GM18951 (cell line): Measurements from ENCODE around the gene PI4K2B.
"Not testable (repeated sequence)": the region's sequence is repeated elsewhere in the genome, so short reads cannot be mapped to it uniquely, and the experiment has no call there.

ENCODE experiments used
- POLR2A ChIP-seq: IDR thresholded peaks from 4 replicates; pipeline ENCODE4 v1.6.1; 2011; ENCODE audit warnings: mild to moderate bottlenecking; ENCODE audit not compliant: insufficient read length, insufficient read depth; ENCODE audit errors: extremely low read depth
- in situ Hi-C: fragments of 300-500 bp; cut with MboI; formaldehyde crosslinking; loops from one replicate; pipeline ENCODE4 v1.12.0; 2022; ENCODE audit warnings: low sequenced_read_pairs, mixed read lengths, inconsistent platforms; ENCODE audit not compliant: unreplicated experiment

The PI4K2B gene

DNA sequence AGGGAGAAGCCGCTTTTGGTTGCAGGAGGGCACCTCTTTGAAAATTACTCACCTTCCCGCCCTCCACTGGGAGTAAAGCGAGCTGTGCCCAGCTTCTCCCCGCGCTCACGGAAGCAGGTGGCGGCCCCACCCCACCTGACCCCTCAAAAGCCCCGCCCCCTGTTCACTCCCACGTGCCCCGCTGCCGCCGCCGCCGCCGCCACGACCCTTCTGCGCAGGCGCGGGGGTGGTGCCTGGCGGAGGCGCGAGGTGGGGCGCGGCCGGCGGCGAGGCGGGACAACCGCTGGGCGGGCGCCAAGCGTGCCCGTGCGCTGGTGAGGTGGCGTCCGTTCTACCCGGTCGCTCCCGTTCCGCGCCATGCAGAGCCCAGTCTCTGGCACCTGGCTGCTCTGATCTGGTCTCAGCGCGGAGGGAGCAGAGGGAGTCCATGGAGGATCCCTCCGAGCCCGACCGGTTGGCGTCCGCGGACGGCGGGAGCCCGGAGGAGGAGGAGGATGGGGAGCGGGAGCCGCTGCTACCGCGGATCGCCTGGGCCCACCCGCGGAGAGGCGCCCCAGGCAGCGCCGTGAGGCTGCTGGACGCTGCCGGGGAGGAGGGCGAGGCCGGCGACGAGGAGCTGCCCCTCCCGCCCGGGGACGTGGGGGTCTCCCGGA lies at the start of gene PI4K2B:
PI4K2B (plus strand) TSS at position 297 of the 653 bp plus-strand sequence; CDS start at position 428, 131 bp downstream.
- TF ChIP-seq POLR2A, result peak; percentile 95
- in situ Hi-C loops, result no loop called here

DNA sequence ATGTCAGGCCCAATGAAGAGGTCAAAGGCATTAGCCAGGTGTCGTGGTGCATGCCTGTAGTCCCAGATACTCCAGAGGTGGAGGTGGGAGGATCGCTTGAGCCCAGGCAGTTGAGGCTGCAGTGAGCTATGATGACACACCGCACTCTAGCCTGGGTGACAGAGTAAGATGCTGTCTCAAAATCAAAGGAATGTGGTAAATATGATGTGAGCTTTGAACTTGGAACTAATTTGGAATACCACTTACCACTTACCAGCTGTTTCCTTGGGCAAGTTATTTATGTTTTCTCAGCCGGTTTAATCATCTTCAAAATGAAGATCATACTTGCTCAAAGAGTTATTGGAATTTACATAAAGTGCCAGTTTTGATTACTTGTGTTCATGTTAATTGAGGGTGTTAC lies 49.8 kb upstream of the PI4K2B start:
- TF ChIP-seq POLR2A, result no peak
- in situ Hi-C loops, result no loop called here

DNA sequence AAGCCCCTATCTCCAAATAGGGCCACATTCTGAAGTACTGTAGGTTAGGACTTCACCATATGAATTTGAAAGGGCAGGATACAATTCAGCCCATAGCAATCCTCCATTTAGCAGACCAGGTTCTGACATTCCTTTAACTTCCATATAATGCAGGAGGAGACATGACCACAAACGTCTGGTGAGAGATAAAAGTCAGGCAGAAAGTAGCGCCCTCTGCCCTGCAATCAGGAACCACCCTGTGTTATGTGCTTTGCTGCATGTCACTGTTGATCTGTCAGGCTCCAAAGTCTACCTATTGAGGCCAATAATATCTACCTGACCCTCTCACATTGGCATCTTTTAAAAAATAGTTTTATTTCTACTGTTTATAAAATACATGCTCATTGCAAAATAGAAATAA lies 43.4 kb upstream of the PI4K2B start:
- in situ Hi-C loops, result no loop called here
- TF ChIP-seq POLR2A, result no peak

DNA sequence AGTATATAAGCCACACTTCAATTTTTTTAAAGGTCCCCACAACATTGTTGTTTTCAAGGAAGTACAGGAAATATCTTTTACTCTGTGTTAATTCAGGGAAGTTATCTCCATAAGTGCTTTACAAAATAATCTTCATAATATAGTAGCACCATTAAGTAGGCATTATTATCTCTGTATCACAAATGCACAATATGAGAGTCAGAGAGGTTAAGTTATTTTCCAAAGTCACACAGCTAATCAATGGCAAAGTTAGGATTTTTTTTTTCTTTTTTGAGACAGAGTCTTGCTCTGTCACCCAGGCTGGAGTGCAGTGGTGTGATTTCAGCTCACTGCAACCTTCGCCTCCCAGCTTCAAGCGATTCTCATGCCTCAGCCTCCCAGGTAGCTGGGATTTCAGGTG lies 35.1 kb upstream of the PI4K2B start:
- TF ChIP-seq POLR2A, result no peak
- in situ Hi-C loops, result no loop called here

DNA sequence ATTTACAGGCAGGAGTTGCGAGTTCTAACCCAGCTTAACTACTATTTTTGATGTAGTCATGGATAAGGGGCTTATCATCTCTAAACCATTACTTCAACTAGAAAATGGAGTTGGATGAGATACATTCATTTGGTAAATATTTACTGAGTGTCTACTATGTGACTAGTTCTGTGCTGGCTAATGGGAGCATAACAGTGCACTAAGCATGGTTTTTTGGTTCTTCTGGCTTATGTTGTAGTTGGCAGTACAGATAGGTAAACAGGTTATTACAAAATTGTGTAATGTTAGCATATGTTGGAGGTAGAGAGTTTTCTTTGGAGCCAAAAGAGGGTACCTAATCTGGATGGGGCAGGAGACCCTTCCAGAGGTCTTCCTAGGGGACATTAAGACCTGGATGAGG lies 25.8 kb upstream of the PI4K2B start:
- no peak for TF ChIP-seq POLR2A

GRCh38 chr4:25209702-25210101 lies 24.1 kb upstream of the PI4K2B start:
- in situ Hi-C loops, result no loop called here
- no peak for TF ChIP-seq POLR2A

More for the DNA sequence above, 25.8 kb upstream of the PI4K2B start:
- in situ Hi-C loops, result no loop called here

- TF ChIP-seq POLR2A, result no peak
- in situ Hi-C loops, result no loop called here
Observed at GRCh38 chr4:25211721-25212120, 22.1 kb upstream of the PI4K2B start.

DNA sequence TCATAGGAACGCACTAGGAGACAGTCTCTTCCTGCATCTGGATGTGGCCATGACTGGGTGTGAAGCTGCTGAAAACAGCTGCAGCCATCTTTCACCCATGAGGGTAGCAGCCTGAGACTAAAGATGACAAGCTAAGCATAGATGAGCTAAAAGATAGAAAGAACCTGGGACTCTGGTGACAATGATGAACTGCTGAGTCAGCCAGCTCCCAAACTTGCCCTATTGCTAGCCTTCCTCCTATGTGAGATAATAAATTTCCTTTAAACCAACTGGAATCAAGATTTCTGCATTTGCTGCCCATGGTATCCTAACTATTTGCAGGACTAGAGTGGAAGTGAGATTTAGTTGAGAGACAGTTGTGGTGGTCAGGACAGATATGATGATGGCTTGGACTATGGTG lies 21.0 kb upstream of the PI4K2B start:
- no peak for TF ChIP-seq POLR2A
- in situ Hi-C loops, result no loop called here

- TF ChIP-seq POLR2A, result no peak
- in situ Hi-C loops, result no loop called here
Observed at GRCh38 chr4:25213347-25213979, 20.4 kb upstream of the PI4K2B start.

- in situ Hi-C loops, result not testable (repeated sequence)
Observed at GRCh38 chr4:25214750-25215149, 19.1 kb upstream of the PI4K2B start.

- in situ Hi-C loops, result no loop called here
- no peak for TF ChIP-seq POLR2A
Observed at GRCh38 chr4:25215511-25215910, 18.3 kb upstream of the PI4K2B start.

GRCh38 chr4:25221377-25221776 lies 12.5 kb upstream of the PI4K2B start:
- no peak for TF ChIP-seq POLR2A
- in situ Hi-C loops, result no loop called here

DNA sequence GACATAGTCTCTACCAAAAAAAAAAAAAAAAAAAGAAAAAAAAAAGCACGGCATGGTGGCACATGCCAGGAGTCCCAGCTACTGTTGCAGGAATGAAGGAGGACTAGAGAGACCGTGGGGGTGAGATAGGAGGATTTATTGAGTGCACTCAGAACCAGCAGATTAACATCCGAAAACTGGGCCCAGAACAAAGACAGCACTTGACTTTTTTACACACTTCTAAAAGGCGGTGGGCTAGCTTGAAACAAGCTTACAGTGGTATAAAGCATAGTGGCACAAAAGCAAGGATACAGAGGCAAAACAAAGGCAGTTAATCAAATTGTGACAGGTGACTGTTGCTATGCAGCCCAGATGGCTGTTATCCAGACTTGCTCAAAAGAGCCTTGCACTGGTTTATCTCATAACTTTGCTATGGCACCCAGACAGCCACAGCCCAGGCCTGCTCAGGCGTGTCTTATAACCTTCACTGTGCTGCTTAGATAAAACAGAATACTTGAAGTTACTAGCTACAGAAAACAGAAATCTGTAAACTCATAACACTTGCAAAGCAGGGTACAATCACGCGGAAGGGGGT lies 9.9 kb upstream of the PI4K2B start:
- no peak for TF ChIP-seq POLR2A
- in situ Hi-C loops, result no loop called here

DNA sequence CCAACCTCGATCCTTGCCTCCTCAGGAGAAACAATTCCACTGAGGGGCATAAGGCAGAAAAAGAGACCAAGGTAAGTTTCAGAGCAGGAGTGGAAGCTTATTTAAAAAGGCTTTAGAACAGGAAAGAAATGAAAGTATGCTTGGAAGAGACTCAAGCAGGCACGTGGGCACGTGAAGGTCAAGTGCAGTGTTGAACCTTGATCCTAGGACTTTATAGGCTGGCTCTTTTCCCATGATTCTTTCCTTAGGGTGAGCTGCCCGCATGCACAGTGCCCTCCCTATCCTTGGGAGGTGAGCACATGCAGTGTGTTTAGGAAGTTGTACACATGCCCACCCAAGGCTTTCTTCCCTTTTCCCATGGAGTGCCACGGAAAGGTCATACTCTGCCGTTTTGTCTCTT lies 4.0 kb upstream of the PI4K2B start:
- in situ Hi-C loops, result no loop called here
- TF ChIP-seq POLR2A, result no peak

DNA sequence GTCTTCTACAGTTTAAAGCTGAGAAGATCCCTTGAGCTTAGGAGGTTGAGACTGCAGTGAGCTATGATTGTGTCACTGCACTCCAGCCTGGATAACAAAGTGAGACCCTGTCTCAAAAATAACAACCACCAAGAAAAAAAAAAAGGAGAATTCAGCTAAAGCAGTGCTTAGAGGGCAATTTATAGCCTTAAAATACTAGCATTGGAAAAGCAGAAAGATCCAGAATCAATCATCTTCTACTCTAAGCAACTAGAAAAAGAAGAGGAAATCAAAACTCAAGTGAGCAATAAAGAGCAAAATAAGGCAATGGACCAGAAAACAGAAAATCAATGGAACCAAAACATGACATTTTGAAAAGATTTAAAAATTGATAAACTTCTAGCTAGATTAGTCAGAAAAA lies 639 bp upstream of the PI4K2B start:
- in situ Hi-C loops, result no loop called here
- TF ChIP-seq POLR2A, result no peak
